AG09319 (cell line): ENCODE results near the gene TDP1.

Source experiments
- DNase-seq: peaks from one replicate; pipeline ENCODE4 v3.0.0-alpha.2; 2010; ENCODE audit warnings: low read depth; ENCODE audit errors: extremely low read depth
- CTCF ChIP-seq: IDR thresholded peaks from 2 replicates; pipeline ENCODE4 v1.5.1; 2011; ENCODE audit warnings: low read depth, mild to moderate bottlenecking, inconsistent platforms, low read length, moderate library complexity

Gene TDP1

GRCh38 chr14:90061685-90062126 is 106.0 kb downstream of the TDP1 start, which contains the start of gene KCNK13:
Gene KCNK13 (plus strand): TSS chr14:90061994. CDS start chr14:90062206, 212 bp downstream.
- no peak for TF ChIP-seq CTCF
- DNase-seq: no peak

GRCh38 chr14:90062127-90062794 is 106.5 kb downstream of the TDP1 start:
- TF ChIP-seq CTCF: no peak
- DNase-seq: no peak

- no peak for TF ChIP-seq CTCF
- DNase-seq: no peak
Measured at GRCh38 chr14:90062822-90063539, 107.3 kb downstream of the TDP1 start.

- TF ChIP-seq CTCF: no peak
- DNase-seq: no peak
Measured at GRCh38 chr14:90072350-90072749, 116.6 kb downstream of the TDP1 start.

GRCh38 chr14:90079576-90079975 is 123.8 kb downstream of the TDP1 start:
- no peak for TF ChIP-seq CTCF
- DNase-seq: no peak

- no peak for DNase-seq
Measured at GRCh38 chr14:90087433-90087832, 131.7 kb downstream of the TDP1 start.

More at GRCh38 chr14:90087433-90087832, 131.7 kb downstream of the TDP1 start:
- TF ChIP-seq CTCF: no peak
